ENCODE measurements around the gene BABAM2. TPM values are rescaled to one million over a fixed set of nuclear protein-coding genes. Genes with fewer than 3 reads are reported as not detected.
A peak's percentile ranks its signal among the peaks of the same experiment; 100 is the strongest.

The BABAM2 gene
- total RNA-seq, 2 donors from 2014 or later, result 32.2 to 33.5 TPM

GRCh38 chr2:28268386-28268785 is 377.9 kb downstream of the BABAM2 start:
- Histone ChIP-seq H3K9me3 (no peaks in the 10 kb centered on the region), H3K9ac (ENCODE audit: low read depth in 2 of 2, low read length in 2 of 2) (peak overlapping the region in 1 of 2 donors; percentile 59), H3K4me1 (peaks cover 10% of the 10 kb centered on the region), H3K27me3 (no peaks in the 10 kb centered on the region), H3K4me3 (no peak overlapping the region), H3K27ac (peak overlapping the region; percentile 65), H3K36me3 (no peaks in the 10 kb centered on the region)
- DNase-seq, result no peak
- intact Hi-C loops (cut with DNase I), result no loop called here
- TF ChIP-seq, protein P1, sequence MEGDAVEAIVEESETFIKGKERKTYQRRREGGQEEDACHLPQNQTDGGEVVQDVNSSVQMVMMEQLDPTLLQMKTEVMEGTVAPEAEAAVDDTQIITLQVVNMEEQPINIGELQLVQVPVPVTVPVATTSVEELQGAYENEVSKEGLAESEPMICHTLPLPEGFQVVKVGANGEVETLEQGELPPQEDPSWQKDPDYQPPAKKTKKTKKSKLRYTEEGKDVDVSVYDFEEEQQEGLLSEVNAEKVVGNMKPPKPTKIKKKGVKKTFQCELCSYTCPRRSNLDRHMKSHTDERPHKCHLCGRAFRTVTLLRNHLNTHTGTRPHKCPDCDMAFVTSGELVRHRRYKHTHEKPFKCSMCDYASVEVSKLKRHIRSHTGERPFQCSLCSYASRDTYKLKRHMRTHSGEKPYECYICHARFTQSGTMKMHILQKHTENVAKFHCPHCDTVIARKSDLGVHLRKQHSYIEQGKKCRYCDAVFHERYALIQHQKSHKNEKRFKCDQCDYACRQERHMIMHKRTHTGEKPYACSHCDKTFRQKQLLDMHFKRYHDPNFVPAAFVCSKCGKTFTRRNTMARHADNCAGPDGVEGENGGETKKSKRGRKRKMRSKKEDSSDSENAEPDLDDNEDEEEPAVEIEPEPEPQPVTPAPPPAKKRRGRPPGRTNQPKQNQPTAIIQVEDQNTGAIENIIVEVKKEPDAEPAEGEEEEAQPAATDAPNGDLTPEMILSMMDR (IDR thresholded peaks at IDR 0.05), result no peak

DNA sequence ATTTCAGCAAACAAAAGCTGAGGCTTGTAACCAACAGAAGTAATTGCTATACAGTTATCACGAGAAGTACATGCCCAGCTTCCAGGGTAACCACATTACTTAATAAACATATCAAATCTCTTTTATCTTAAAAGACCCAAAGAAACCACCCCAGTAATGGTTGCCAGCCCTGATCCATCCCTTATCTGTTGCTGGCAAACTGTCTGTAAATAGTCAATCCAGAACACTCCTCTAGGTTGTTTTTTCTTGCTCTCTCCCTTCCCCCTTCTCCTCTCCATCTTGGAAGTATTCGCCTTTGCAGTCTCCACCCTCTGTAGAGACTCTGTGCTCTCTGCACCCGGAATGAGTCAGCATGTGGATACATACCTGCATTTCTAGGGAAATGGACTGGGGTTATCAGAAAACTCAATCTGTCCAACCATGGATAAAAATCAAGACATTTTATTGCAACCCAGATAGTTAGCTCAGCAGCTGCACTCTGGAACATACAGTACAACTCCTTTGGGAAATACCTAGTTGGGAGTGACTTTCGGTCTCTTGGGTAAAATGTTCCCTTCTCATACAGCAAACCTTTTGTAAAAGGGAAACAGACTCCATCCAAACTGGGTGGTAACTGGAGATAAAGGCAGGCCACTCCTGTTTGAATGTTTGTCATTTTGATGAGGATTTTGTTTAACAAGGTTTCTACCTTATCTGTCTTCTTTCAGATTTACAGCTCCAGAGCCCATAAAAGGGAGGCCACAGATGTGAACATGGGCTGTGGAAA is 378.7 kb downstream of the BABAM2 start:
- H3K9ac ChIP-seq (ENCODE audit: low read depth in 2 of 2, low read length in 2 of 2), result peak overlapping the region in 1 of 2 donors; percentile 59
- H3K9me3 ChIP-seq, result no peaks in the 10 kb centered on the region
- H3K27ac ChIP-seq, result peak overlapping the region; percentile 65
- intact Hi-C loops (cut with DNase I), result no loop called here
- H3K4me1 ChIP-seq, result peaks cover 10% of the 10 kb centered on the region
- H3K36me3 ChIP-seq, result no peaks in the 10 kb centered on the region
- TF ChIP-seq, protein P1 (IDR thresholded peaks at IDR 0.05), result no peak
- H3K4me3 ChIP-seq, result no peak overlapping the region
- DNase-seq, result peak; percentile 79
- no peaks in the 10 kb centered on the region for H3K27me3 ChIP-seq

- Histone ChIP-seq H3K27ac (peak overlapping the region; percentile 65), H3K27me3 (no peaks in the 10 kb centered on the region), H3K9ac (ENCODE audit: low read depth in 2 of 2, low read length in 2 of 2) (peak overlapping the region in 1 of 2 donors; percentile 42), H3K9me3 (no peaks in the 10 kb centered on the region), H3K36me3 (no peaks in the 10 kb centered on the region), H3K4me3 (no peak overlapping the region), H3K4me1 (peaks cover 12% of the 10 kb centered on the region)
- intact Hi-C loops (cut with DNase I), result loop anchor here (5.0 kb wide), 1 partner anchor 122 kb away; the partner anchor contains the start of gene FOSL2
- DNase-seq, result no peak
- TF ChIP-seq, protein P1 (IDR thresholded peaks at IDR 0.05), result no peak
Observed at GRCh38 chr2:28270456-28271152, 380.1 kb downstream of the BABAM2 start.

- H3K27me3 ChIP-seq, result no peaks in the 10 kb centered on the region
- peaks cover 12% of the 10 kb centered on the region for H3K4me1 ChIP-seq
- peak overlapping the region; percentile 65 for H3K27ac ChIP-seq
- intact Hi-C loops (cut with DNase I), result loop anchor here (5.0 kb wide), 1 partner anchor 121 kb away; the partner anchor contains the start of gene FOSL2
- no peaks in the 10 kb centered on the region for H3K9me3 ChIP-seq
- no peak overlapping the region for H3K4me3 ChIP-seq
- H3K9ac ChIP-seq (ENCODE audit: low read depth in 2 of 2, low read length in 2 of 2), result peak overlapping the region in 1 of 2 donors; percentile 42
- H3K36me3 ChIP-seq, result no peaks in the 10 kb centered on the region
- no peak for DNase-seq
- TF ChIP-seq, protein P1 (IDR thresholded peaks at IDR 0.05), result no peak
Observed at GRCh38 chr2:28271231-28271918, 380.8 kb downstream of the BABAM2 start.

DNA sequence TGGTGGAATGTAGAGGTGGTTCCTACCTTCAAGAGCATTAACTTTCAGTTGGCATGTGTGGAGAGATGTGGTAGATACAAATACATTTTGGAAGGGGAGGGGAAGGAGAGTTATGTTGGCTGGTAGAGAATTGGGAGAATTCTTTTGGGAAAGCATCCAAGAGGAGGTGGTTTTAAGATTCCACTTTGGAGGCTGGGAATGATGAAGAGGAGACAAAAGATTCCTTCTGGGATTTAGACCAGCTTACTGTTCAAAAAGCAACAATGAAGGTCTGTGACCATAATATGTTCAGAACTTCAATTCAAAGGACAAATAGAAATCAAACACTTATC is 381.4 kb downstream of the BABAM2 start:
- Histone ChIP-seq H3K4me3 (no peak overlapping the region), H3K27ac (peak overlapping the region; percentile 65), H3K27me3 (no peaks in the 10 kb centered on the region), H3K36me3 (no peaks in the 10 kb centered on the region), H3K9me3 (no peaks in the 10 kb centered on the region), H3K4me1 (peaks cover 12% of the 10 kb centered on the region), H3K9ac (ENCODE audit: low read depth in 2 of 2, low read length in 2 of 2) (no peak overlapping the region)
- DNase-seq, result no peak
- TF ChIP-seq, protein P1 (IDR thresholded peaks at IDR 0.05), result no peak
- intact Hi-C loops (cut with DNase I), result loop anchor here (5.0 kb wide), 1 partner anchor 120 kb away; the partner anchor contains the start of gene FOSL2
